ENCODE data around the gene SLC17A9. TPM values are rescaled to one million over a fixed set of nuclear protein-coding genes. Genes with fewer than 3 reads are reported as not detected.
A peak's percentile ranks its signal among the peaks of the same experiment; 100 is the strongest.
"Not testable (repeated sequence)": the region's sequence is repeated elsewhere in the genome, so short reads cannot be mapped to it uniquely, and the experiment has no call there.

SLC17A9 gene
- total RNA-seq, 2 experiments from 2014 or later, result 11.6 to 12.6 TPM

GRCh38 chr20:62923059-62923668 lies 29.3 kb upstream of the SLC17A9 start:
- peak overlapping the region; percentile 82 for H3K4me3 Mint-ChIP-seq
- not testable (repeated sequence) for DNase-seq, H3K9me3 Mint-ChIP-seq, H3K27me3 Mint-ChIP-seq
- peaks cover 17% of the 10 kb centered on the region for H3K36me3 Mint-ChIP-seq (ENCODE audit: low read depth)
- H3K27ac Mint-ChIP-seq, result peak overlapping the region; percentile 93
- ChIA-PET CTCF (interaction anchor here (1.3 kb wide), 1 partner anchor 16 kb away, joined by 3 read pairs; no protein-coding TSS in a partner anchor), POLR2A (interaction anchor here (1.5 kb wide), 1 partner anchor 12 kb away, joined by 4 read pairs; no protein-coding TSS in a partner anchor)
- peaks cover 76% of the 10 kb centered on the region for H3K4me1 Mint-ChIP-seq

GRCh38 chr20:62923669-62924441 lies 28.7 kb upstream of the SLC17A9 start:
- ChIA-PET POLR2A (no interaction called here), CTCF (interaction anchor here (1.0 to 4.2 kb wide), 4 partner anchors 8 to 26 kb away, joined by 3 to 26 read pairs (median 3); no protein-coding TSS in a partner anchor)
- peak overlapping the region; percentile 85 for H3K27ac Mint-ChIP-seq
- H3K4me3 Mint-ChIP-seq, result peak overlapping the region; percentile 82
- H3K4me1 Mint-ChIP-seq, result peaks cover 74% of the 10 kb centered on the region
- H3K9me3 Mint-ChIP-seq, result no peaks in the 10 kb centered on the region
- peaks cover 17% of the 10 kb centered on the region for H3K36me3 Mint-ChIP-seq (ENCODE audit: low read depth)
- DNase-seq, result no peak
- H3K27me3 Mint-ChIP-seq, result no peaks in the 10 kb centered on the region

DNA sequence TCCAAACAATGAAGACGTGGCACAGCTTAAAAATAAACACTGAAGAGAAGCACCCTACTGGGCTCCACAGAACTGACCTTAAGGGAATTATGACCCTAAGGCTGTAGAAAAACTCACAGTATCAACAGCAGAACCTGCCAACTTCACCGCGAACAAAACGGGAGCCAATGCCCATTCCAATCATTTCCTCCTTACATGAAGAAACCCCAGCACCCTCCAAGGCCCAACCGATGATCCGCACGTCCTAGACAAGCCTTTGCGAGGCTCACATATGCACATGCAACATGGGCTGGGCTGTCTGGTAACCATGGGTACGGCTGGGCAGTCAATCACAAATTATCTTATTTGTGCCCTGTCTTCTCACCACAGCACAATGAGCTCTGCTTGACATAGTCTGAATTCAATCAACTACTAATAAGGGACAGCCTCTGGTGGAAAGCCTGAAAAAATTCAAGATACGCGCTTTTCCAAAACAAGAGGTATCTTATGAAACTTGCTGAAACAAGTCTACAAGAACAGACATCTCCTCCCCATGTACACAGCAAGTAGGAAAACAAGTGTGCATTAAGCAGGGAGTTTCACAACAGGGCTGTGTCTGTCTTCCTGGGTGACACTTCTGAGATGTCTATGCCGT lies 27.9 kb upstream of the SLC17A9 start:
- Mint-ChIP-seq H3K9me3 (no peaks in the 10 kb centered on the region), H3K4me3 (peak overlapping the region; percentile 82), H3K36me3 (ENCODE audit: low read depth) (peaks cover 17% of the 10 kb centered on the region), H3K27me3 (no peaks in the 10 kb centered on the region), H3K4me1 (peaks cover 70% of the 10 kb centered on the region), H3K27ac (peak overlapping the region; percentile 85)
- CTCF ChIA-PET, result interaction anchor here (1.0 to 4.2 kb wide), 4 partner anchors 8 to 25 kb away, joined by 3 to 26 read pairs (median 3); no protein-coding TSS in a partner anchor
- POLR2A ChIA-PET, result no interaction called here
- DNase-seq, result peak; percentile 35

- peaks cover 70% of the 10 kb centered on the region for H3K4me1 Mint-ChIP-seq
- CTCF ChIA-PET, result interaction anchor here (1.0 to 4.2 kb wide), 5 partner anchors 9 to 25 kb away, joined by 3 to 26 read pairs (median 3); partner anchors contain the start of gene GID8
Measured at GRCh38 chr20:62925076-62925419, 27.5 kb upstream of the SLC17A9 start.

GRCh38 chr20:62925420-62926228 lies 26.9 kb upstream of the SLC17A9 start:
- Mint-ChIP-seq H3K36me3 (ENCODE audit: low read depth) (peaks cover 14% of the 10 kb centered on the region), H3K4me3 (peak overlapping the region; percentile 82), H3K27me3 (no peaks in the 10 kb centered on the region), H3K27ac (peak overlapping the region; percentile 85), H3K4me1 (peaks cover 70% of the 10 kb centered on the region), H3K9me3 (no peaks in the 10 kb centered on the region)
- ChIA-PET CTCF (interaction anchor here (1.5 to 4.2 kb wide), 3 partner anchors 10 to 20 kb away, joined by 3 to 26 read pairs (median 4); partner anchors contain the start of gene GID8), POLR2A (interaction anchor here (0.5 to 0.6 kb wide), 2 partner anchors 9 to 11 kb away, joined by 3 read pairs; no protein-coding TSS in a partner anchor)
- peak; percentile 49 for DNase-seq

More at GRCh38 chr20:62925076-62925419, 27.5 kb upstream of the SLC17A9 start:
- H3K27me3 Mint-ChIP-seq, result no peaks in the 10 kb centered on the region
- POLR2A ChIA-PET, result interaction anchor here (0.5 kb wide), 1 partner anchor 9 kb away, joined by 3 read pairs; no protein-coding TSS in a partner anchor
- H3K27ac Mint-ChIP-seq, result peak overlapping the region; percentile 85
- H3K36me3 Mint-ChIP-seq (ENCODE audit: low read depth), result peaks cover 14% of the 10 kb centered on the region
- no peak for DNase-seq
- peak overlapping the region; percentile 82 for H3K4me3 Mint-ChIP-seq
- H3K9me3 Mint-ChIP-seq, result no peaks in the 10 kb centered on the region

- peak; percentile 88 for DNase-seq
- H3K4me3 Mint-ChIP-seq, result peak within 1 kb of the TSS; percentile 94
- no peaks in the 10 kb centered on the region for H3K9me3 Mint-ChIP-seq
- ChIA-PET CTCF (interaction anchor here (0.7 to 4.2 kb wide), 7 partner anchors 8 to 83 kb away, joined by 3 to 26 read pairs (median 4); partner anchors contain the start of gene GID8), POLR2A (interaction anchor here (0.6 to 1.1 kb wide), 2 partner anchors 11 to 192 kb away, joined by 4 read pairs; partner anchors contain the start of gene GID8)
- no peaks in the 10 kb centered on the region for H3K27me3 Mint-ChIP-seq
- H3K27ac Mint-ChIP-seq, result peak within 1 kb of the TSS; percentile 92
- peaks cover 69% of the 10 kb centered on the region for H3K4me1 Mint-ChIP-seq
- peaks cover 13% of the 10 kb centered on the region for H3K36me3 Mint-ChIP-seq (ENCODE audit: low read depth)
Measured at GRCh38 chr20:62926229-62927127, 26.0 kb upstream of the SLC17A9 start, which contains the start of gene DIDO1. Gene DIDO1, minus strand, starts transcription at chr20:62926505.

DNA sequence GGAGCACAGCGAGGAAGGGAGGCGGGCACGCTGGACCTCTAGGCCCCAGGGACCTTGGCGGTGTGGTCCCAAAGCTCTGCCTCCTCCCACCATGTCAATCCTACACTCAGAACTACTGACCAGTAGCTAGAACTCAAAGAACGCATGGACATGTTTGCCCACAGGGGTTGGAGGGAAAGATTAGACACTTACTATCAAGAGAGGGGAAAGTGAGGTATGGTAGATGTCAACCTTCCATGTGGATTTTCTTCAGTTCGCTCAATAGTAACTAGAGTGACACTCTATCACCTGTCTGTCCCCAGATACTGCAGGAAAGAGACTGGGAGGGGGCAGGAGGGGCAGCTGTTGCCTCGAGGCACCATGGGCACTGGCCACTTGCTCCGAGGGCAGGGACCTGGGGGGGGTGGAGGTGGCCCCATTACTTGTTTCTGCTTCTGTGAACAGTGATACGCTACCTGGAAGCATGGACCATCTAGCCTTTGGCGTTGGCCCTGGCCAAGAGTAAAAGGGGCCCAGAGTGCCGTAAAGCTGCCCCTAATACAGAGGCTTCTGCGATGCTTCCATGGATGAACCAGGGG lies 25.3 kb upstream of the SLC17A9 start:
- Mint-ChIP-seq H3K27ac (peak overlapping the region; percentile 92), H3K4me3 (peak overlapping the region; percentile 94), H3K36me3 (ENCODE audit: low read depth) (peaks cover 14% of the 10 kb centered on the region), H3K4me1 (peaks cover 64% of the 10 kb centered on the region), H3K27me3 (no peaks in the 10 kb centered on the region), H3K9me3 (no peaks in the 10 kb centered on the region)
- ChIA-PET CTCF (interaction anchor here (0.6 to 4.2 kb wide), 7 partner anchors 8 to 666 kb away, joined by 3 to 26 read pairs (median 4); no protein-coding TSS in a partner anchor), POLR2A (interaction anchor here (1.1 kb wide), 1 partner anchor 11 kb away, joined by 4 read pairs; the partner anchor contains the start of gene GID8)
- DNase-seq, result no peak

- Mint-ChIP-seq H3K27ac (peak overlapping the region; percentile 92), H3K4me3 (peak overlapping the region; percentile 94), H3K9me3 (no peaks in the 10 kb centered on the region), H3K4me1 (peaks cover 58% of the 10 kb centered on the region), H3K27me3 (no peaks in the 10 kb centered on the region), H3K36me3 (ENCODE audit: low read depth) (peaks cover 14% of the 10 kb centered on the region)
- ChIA-PET POLR2A (interaction anchor here (1.0 kb wide), 1 partner anchor 8 kb away, joined by 3 read pairs; no protein-coding TSS in a partner anchor), CTCF (interaction anchor here (0.7 to 4.2 kb wide), 4 partner anchors 7 to 81 kb away, joined by 3 to 26 read pairs (median 5); no protein-coding TSS in a partner anchor)
- no peak for DNase-seq
Measured at GRCh38 chr20:62928246-62928939, 24.1 kb upstream of the SLC17A9 start.

- no peaks in the 10 kb centered on the region for H3K9me3 Mint-ChIP-seq
- ChIA-PET CTCF (no interaction called here), POLR2A (no interaction called here)
- H3K4me1 Mint-ChIP-seq, result peaks cover 51% of the 10 kb centered on the region
- DNase-seq, result peak; percentile 70
- H3K27ac Mint-ChIP-seq, result peak overlapping the region; percentile 92
- no peaks in the 10 kb centered on the region for H3K27me3 Mint-ChIP-seq
- peaks cover 14% of the 10 kb centered on the region for H3K36me3 Mint-ChIP-seq (ENCODE audit: low read depth)
- H3K4me3 Mint-ChIP-seq, result peak overlapping the region; percentile 94
Measured at GRCh38 chr20:62929051-62929538, 23.4 kb upstream of the SLC17A9 start.

DNA sequence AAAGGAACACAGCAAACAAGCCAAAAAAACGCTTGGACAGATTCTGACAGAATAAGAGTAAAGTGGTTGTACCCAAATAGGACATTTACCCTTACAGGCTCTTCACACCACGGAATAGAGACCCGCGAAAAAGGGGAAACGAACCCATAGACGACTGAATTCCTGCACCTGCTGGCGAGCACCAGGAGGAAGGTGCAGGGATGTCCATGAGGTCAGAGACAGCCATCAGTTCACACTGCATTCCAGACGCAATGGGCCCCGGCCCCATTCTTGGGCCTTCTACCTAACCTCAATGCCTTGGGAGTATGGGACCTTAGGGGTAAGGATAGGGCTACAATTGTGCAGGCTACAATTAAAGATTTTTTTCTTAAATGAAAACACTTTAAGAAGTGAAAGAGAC lies 21.0 kb upstream of the SLC17A9 start:
- no peaks in the 10 kb centered on the region for H3K27me3 Mint-ChIP-seq
- H3K36me3 Mint-ChIP-seq (ENCODE audit: low read depth), result peaks cover 8% of the 10 kb centered on the region
- H3K9me3 Mint-ChIP-seq, result no peaks in the 10 kb centered on the region
- CTCF ChIA-PET, result no interaction called here
- no peak overlapping the region for H3K27ac Mint-ChIP-seq
- no peak for DNase-seq
- H3K4me1 Mint-ChIP-seq, result peaks cover 42% of the 10 kb centered on the region
- H3K4me3 Mint-ChIP-seq, result no peak overlapping the region
- POLR2A ChIA-PET, result no interaction called here

All from activated CD4-positive, alpha-beta T cell treated with anti-CD3 and anti-CD28 coated beads, Interleukin-2, amount 10 ng/mL, durations not matched to agents 7 days and 5 days (primary cell).